ENCODE data around the gene MT4. TPM values are rescaled to one million over a fixed set of nuclear protein-coding genes. Genes with fewer than 3 reads are reported as not detected.

The MT4 gene
- total RNA-seq, 2 donors from 2014 or later, result not detected

DNA sequence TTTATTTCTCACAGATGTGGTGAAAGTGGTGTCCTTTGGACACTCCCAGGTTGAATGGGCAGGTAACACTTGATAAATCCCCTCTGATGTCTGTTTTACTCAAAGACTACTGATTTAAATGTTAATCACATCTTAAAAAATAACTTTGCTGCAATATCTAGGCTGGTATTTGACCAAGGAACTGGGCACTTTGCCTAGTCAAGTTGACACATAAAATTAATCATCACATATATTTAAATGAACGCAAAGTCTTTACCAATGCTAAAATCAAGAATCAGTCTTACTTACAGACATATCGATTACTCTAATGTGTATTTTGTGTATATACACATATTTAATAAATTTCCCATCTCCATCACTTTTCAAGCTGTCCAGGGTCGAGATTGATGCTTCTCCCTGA lies 50.5 kb downstream of the MT4 start:
- intact Hi-C loops (cut with DNase I), result no loop called here
- H3K27me3 ChIP-seq, result no peaks in the 10 kb centered on the region
- no peak for ATAC-seq
- no peak for TF ChIP-seq CTCF (IDR thresholded peaks at IDR 0.05)
- no peak for TF ChIP-seq POLR2A (IDR thresholded peaks at IDR 0.05)
- H3K9me3 ChIP-seq, result no peaks in the 10 kb centered on the region
- no peak overlapping the region for H3K4me3 ChIP-seq
- H3K27ac ChIP-seq, result no peak overlapping the region
- H3K36me3 ChIP-seq (replicated peaks in 1 of 2; ENCODE audit: insufficient read depth in 1 of 2, low read depth in 2 of 2), result no peaks in the 10 kb centered on the region
- 45 to 51% methylated on average over 3 of the region's 3 CpGs for WGBS, 2 donors
- H3K4me1 ChIP-seq, result peaks cover 44% of the 10 kb centered on the region
- no peak for DNase-seq

GRCh38 chr16:56616608-56617211 lies 51.8 kb downstream of the MT4 start:
- Histone ChIP-seq H3K36me3 (replicated peaks in 1 of 2; ENCODE audit: insufficient read depth in 1 of 2, low read depth in 2 of 2) (no peaks in the 10 kb centered on the region), H3K27ac (peak overlapping the region in 3 of 4 donors; percentile 65 to 76 (median 68)), H3K27me3 (no peaks in the 10 kb centered on the region), H3K4me1 (peaks cover 31% of the 10 kb centered on the region), H3K9me3 (no peaks in the 10 kb centered on the region), H3K4me3 (peak overlapping the region in 1 of 2 donors; percentile 1)
- TF ChIP-seq CTCF (IDR thresholded peaks at IDR 0.05), result no peak
- TF ChIP-seq POLR2A (IDR thresholded peaks at IDR 0.05), result no peak
- intact Hi-C loops (cut with DNase I), result no loop called here
- no peak for ATAC-seq
- WGBS, 2 donors, result 49 to 72% methylated on average over 17 to 21 of the region's 23 CpGs
- no peak for DNase-seq

GRCh38 chr16:56617212-56618085 lies 52.6 kb downstream of the MT4 start:
- Histone ChIP-seq H3K4me3 (peak overlapping the region in 1 of 2 donors; percentile 1), H3K27me3 (no peaks in the 10 kb centered on the region), H3K36me3 (replicated peaks in 1 of 2; ENCODE audit: insufficient read depth in 1 of 2, low read depth in 2 of 2) (no peaks in the 10 kb centered on the region), H3K27ac (peak overlapping the region in 3 of 4 donors; percentile 65 to 76 (median 68)), H3K4me1 (peaks cover 30% of the 10 kb centered on the region), H3K9me3 (no peaks in the 10 kb centered on the region)
- peak in 1 of 7 experiments; percentile 17 for TF ChIP-seq CTCF (IDR thresholded peaks at IDR 0.05)
- peak; percentile 20 to 80 (median 78) for TF ChIP-seq POLR2A (IDR thresholded peaks at IDR 0.05)
- intact Hi-C loops (cut with DNase I), result no loop called here
- whole genome bisulfite sequencing, 2 donors, result 1 to 6% methylated on average over 5 to 40 of the region's 41 CpGs
- DNase-seq (peak; percentile 79 to 92 (median 88)), ATAC-seq (peak; percentile 96)

GRCh38 chr16:56618138-56618537 lies 53.3 kb downstream of the MT4 start:
- Histone ChIP-seq H3K4me1 (peaks cover 30% of the 10 kb centered on the region), H3K4me3 (no peak overlapping the region), H3K27ac (peak overlapping the region in 2 of 4 donors; percentile 36 to 65), H3K27me3 (no peaks in the 10 kb centered on the region), H3K36me3 (replicated peaks in 1 of 2; ENCODE audit: insufficient read depth in 1 of 2, low read depth in 2 of 2) (no peaks in the 10 kb centered on the region), H3K9me3 (no peaks in the 10 kb centered on the region)
- no peak for DNase-seq
- TF ChIP-seq POLR2A (IDR thresholded peaks at IDR 0.05), result no peak
- no peak for TF ChIP-seq CTCF (IDR thresholded peaks at IDR 0.05)
- intact Hi-C loops (cut with DNase I), result no loop called here
- WGBS, 2 donors, result 40 to 52% methylated on average over 5 to 6 of the region's 6 CpGs
- no peak for ATAC-seq

Other genes starting within 250 kb of the MT4 start
- 100 to 1,000 TPM in 1 of 2 donors, 10 to 100 TPM in 1; 87.7 to 130 TPM for gene AMFR, start 139.5 kb upstream of the MT4 start, total RNA-seq
- 10 to 100 TPM in 1 of 2 donors, 1 to 10 TPM in 1; 9.2 to 24.6 TPM for gene NUDT21, start 113.7 kb upstream of the MT4 start, total RNA-seq
- 10 to 100 TPM in 1 of 2 donors, 1 to 10 TPM in 1; 6.6 to 15.6 TPM for gene OGFOD1, start 113.5 kb upstream of the MT4 start, total RNA-seq
- 10 to 100 TPM; 14.3 to 19.1 TPM for gene BBS2, start 45.0 kb upstream of the MT4 start, total RNA-seq
- gene MT3, start 24.5 kb downstream of the MT4 start, total RNA-seq, result not detected
- gene MT2A, start 43.5 kb downstream of the MT4 start, total RNA-seq, result 100 to 1,000 TPM in 1 of 2 donors, 10 to 100 TPM in 1; 20.0 to 211 TPM
- gene MT1E, start 60.7 kb downstream of the MT4 start, total RNA-seq, result 100 to 1,000 TPM in 1 of 2 donors, 10 to 100 TPM in 1; 99.9 to 679 TPM
- gene MT1M, start 67.6 kb downstream of the MT4 start, total RNA-seq, result 100 to 1,000 TPM in 1 of 2 donors, 1 to 10 TPM in 1; 9.6 to 112 TPM
- gene MT1A, start 73.6 kb downstream of the MT4 start, total RNA-seq, result 100 to 1,000 TPM in 1 of 2 donors, not detected in 1; 268 TPM
- not detected for gene MT1B, start 86.8 kb downstream of the MT4 start, total RNA-seq
- 10 to 100 TPM; 27.5 to 92.0 TPM for gene MT1F, start 92.9 kb downstream of the MT4 start, total RNA-seq
- 100 to 1,000 TPM in 1 of 2 donors, 10 to 100 TPM in 1; 95.2 to 413 TPM for gene MT1G, start 103.0 kb downstream of the MT4 start, total RNA-seq
- gene MT1H, start 104.7 kb downstream of the MT4 start, total RNA-seq, result 1 to 10 TPM; 4.9 to 8.8 TPM
- gene MT1X, start 117.4 kb downstream of the MT4 start, total RNA-seq, result 1,000 to 10,000 TPM in 1 of 2 donors, 100 to 1,000 TPM in 1; 430 to 1,140 TPM
- gene NUP93, start 165.1 kb downstream of the MT4 start, total RNA-seq, result 10 to 100 TPM; 12.2 to 19.1 TPM

Measured in body of pancreas (tissue), 4 donors.